Neutrophil (primary cell): ENCODE measurements around the gene CHTF8.
A peak's percentile ranks its signal among the peaks of the same experiment; 100 is the strongest.

Experiments
- H3K27ac ChIP-seq: fragments of 200-600 bp; sonication (generic); 2 replicates; pipeline ENCODE4 v1.5.1; 2016; ENCODE audit warnings: mild to moderate bottlenecking, moderate library complexity
- H3K27me3 ChIP-seq: fragments of 200-600 bp; sonication (generic); 2 replicates; pipeline ENCODE4 v1.6.0; 2016; ENCODE audit warnings: mild to moderate bottlenecking
- H3K36me3 ChIP-seq: fragments of 200-600 bp; sonication (generic); 2 replicates; pipeline ENCODE4 v1.5.1; 2017
- H3K4me1 ChIP-seq, 2 experiments: fragments of 200-600 bp in 1 of 2; sonication (generic) in 1 of 2; 1 replicate in 1 of 2; 2 replicates in 1 of 2; pipeline versions ENCODE4 v1.5.1 to v1.6.1; 2013 to 2016; ENCODE audit warnings: low read depth in 1 of 2, low read length in 1 of 2, mild to moderate bottlenecking in 1 of 2, moderate library complexity in 1 of 2; ENCODE audit not compliant: control insufficient read depth in 1 of 2, insufficient read depth in 1 of 2
- H3K4me3 ChIP-seq, 2 experiments: fragments of 200-600 bp in 1 of 2; sonication (generic) in 1 of 2; 1 replicate in 1 of 2; 2 replicates in 1 of 2; pipeline ENCODE4 v1.5.1; 2013 to 2016; ENCODE audit warnings: low read depth in 1 of 2, low read length in 1 of 2, mild to moderate bottlenecking in 1 of 2, moderate library complexity in 1 of 2
- H3K9me3 ChIP-seq: fragments of 200-600 bp; sonication (generic); 2 replicates; pipeline ENCODE4 v1.5.1; 2016
- CTCF ChIP-seq: fragments of 200-600 bp; sonication (generic); IDR thresholded peaks from 2 replicates; pipeline ENCODE4 v1.5.1; 2016; ENCODE audit warnings: antibody characterized with exemption

The CHTF8 gene

GRCh38 chr16:69132424-69133252, at the start of gene CHTF8, which contains the start of gene UTP4:
TSS of gene CHTF8 (minus strand) at chr16:69132588. CDS start at chr16:69121458, 11,130 bp downstream.
TSS of gene UTP4 (plus strand) at chr16:69132649. CDS start at chr16:69133460, 811 bp downstream.
- H3K9me3 ChIP-seq, result no peaks in the 10 kb centered on the region
- H3K27ac ChIP-seq, result peak within 1 kb of the TSS; percentile 92
- H3K36me3 ChIP-seq, result no peaks in the 10 kb centered on the region
- H3K27me3 ChIP-seq, result no peaks in the 10 kb centered on the region
- H3K4me1 ChIP-seq, result peaks cover 17 to 20% of the 10 kb centered on the region in 2 experiments
- H3K4me3 ChIP-seq, result peak within 1 kb of the TSS; percentile 85 to 88
- peak; percentile 48 for TF ChIP-seq CTCF

- no peak overlapping the region for H3K27ac ChIP-seq
- H3K36me3 ChIP-seq, result no peaks in the 10 kb centered on the region
- peaks cover 0 to 9% of the 10 kb centered on the region in 2 experiments for H3K4me1 ChIP-seq
- TF ChIP-seq CTCF, result no peak
- no peaks in the 10 kb centered on the region for H3K9me3 ChIP-seq
- no peaks in the 10 kb centered on the region for H3K27me3 ChIP-seq
- no peak overlapping the region for H3K4me3 ChIP-seq
Measured at GRCh38 chr16:69180011-69180338, 47.6 kb upstream of the CHTF8 start.

GRCh38 chr16:69179328-69180010, 47.1 kb upstream of the CHTF8 start:
- Histone ChIP-seq H3K4me1 (peaks cover 0 to 9% of the 10 kb centered on the region in 2 experiments), H3K27ac (no peak overlapping the region), H3K36me3 (no peaks in the 10 kb centered on the region), H3K4me3 (no peak overlapping the region), H3K9me3 (no peaks in the 10 kb centered on the region), H3K27me3 (no peaks in the 10 kb centered on the region)
- TF ChIP-seq CTCF, result no peak

- H3K9me3 ChIP-seq, result no peaks in the 10 kb centered on the region
- no peak overlapping the region for H3K4me3 ChIP-seq
- TF ChIP-seq CTCF, result no peak
- H3K36me3 ChIP-seq, result no peaks in the 10 kb centered on the region
- H3K4me1 ChIP-seq, result peaks cover 6 to 15% of the 10 kb centered on the region in 2 experiments
- no peaks in the 10 kb centered on the region for H3K27me3 ChIP-seq
- H3K27ac ChIP-seq, result no peak overlapping the region
Measured at GRCh38 chr16:69176033-69176800, 43.8 kb upstream of the CHTF8 start.

- peaks cover 4% of the 10 kb centered on the region for H3K36me3 ChIP-seq
- H3K4me1 ChIP-seq, result peaks cover 7 to 10% of the 10 kb centered on the region in 2 experiments
- no peak overlapping the region for H3K4me3 ChIP-seq
- peak overlapping the region; percentile 57 for H3K27ac ChIP-seq
- TF ChIP-seq CTCF, result no peak
- H3K9me3 ChIP-seq, result no peaks in the 10 kb centered on the region
- no peaks in the 10 kb centered on the region for H3K27me3 ChIP-seq
Measured at GRCh38 chr16:69171325-69172084, 39.1 kb upstream of the CHTF8 start.
